HepG2 (cell line): ENCODE measurements around the gene KRTAP10-2. TPM values are rescaled to one million over a fixed set of nuclear protein-coding genes. Genes with fewer than 3 reads are reported as not detected.

Source experiments
- ELF1 ChIP-seq: sonication (generic); formaldehyde crosslinking; IDR thresholded peaks from 2 replicates; pipeline ENCODE4 v1.4.0; 2020; ENCODE audit warnings: missing genetic modification reagents
- NAIF1 ChIP-seq: sonication (generic); formaldehyde crosslinking; IDR thresholded peaks from 2 replicates; pipeline ENCODE4 v1.5.0; 2020; ENCODE audit warnings: mild to moderate bottlenecking, missing genetic modification reagents, borderline replicate concordance
- RNF2 ChIP-seq: fragments of 450-650 bp; conservative IDR thresholded peaks from 2 replicates; pipeline ENCODE4 v1.6.1; 2016; ENCODE audit warnings: low read depth
- SPEN ChIP-seq: sonication (generic); formaldehyde crosslinking; IDR thresholded peaks from 2 replicates; pipeline ENCODE4 v1.5.1; 2020; ENCODE audit warnings: low read depth, mild to moderate bottlenecking, missing genetic modification reagents
- TEAD3 ChIP-seq: optimal IDR thresholded peaks from 2 replicates; pipeline ENCODE3; 2016; ENCODE audit warnings: borderline replicate concordance
- ZKSCAN5 ChIP-seq: sonication (generic); formaldehyde crosslinking; IDR thresholded peaks from 2 replicates; pipeline ENCODE4 v1.5.1; 2020; ENCODE audit warnings: mild to moderate bottlenecking, missing genetic modification reagents
- ZNF143 ChIP-seq: sonication (generic); formaldehyde crosslinking; IDR thresholded peaks from 2 replicates; pipeline ENCODE4 v1.4.0; 2020; ENCODE audit warnings: missing genetic modification reagents
- ZNF30 ChIP-seq: sonication (generic); formaldehyde crosslinking; IDR thresholded peaks from 2 replicates; pipeline ENCODE4 v1.5.0; 2020; ENCODE audit warnings: mild to moderate bottlenecking, missing genetic modification reagents
- ZNF678 ChIP-seq: sonication (generic); formaldehyde crosslinking; IDR thresholded peaks from 2 replicates; pipeline ENCODE4 v1.4.0; 2020; ENCODE audit warnings: mild to moderate bottlenecking, missing genetic modification reagents
- ZNF687 ChIP-seq: sonication (generic); formaldehyde crosslinking; IDR thresholded peaks from 2 replicates; pipeline ENCODE4 v1.5.1; 2020; ENCODE audit warnings: mild to moderate bottlenecking, missing genetic modification reagents, moderate library complexity
- polyA plus RNA-seq, 8 experiments: library from polyadenylated mRNA; depleted of rRNA in 3 of 8; stranded (reverse) in 7 of 8; unstranded in 1 of 8; fragments of >200 nt; fragmentation: Illumina TruSeq in 4 of 8; extraction: Trizol in 4 of 8; gene quantifications; 2 replicates each; pipeline versions ENCODE4 v1.2.1 to v1.2.3, GENCODE V29; 2011 to 2016; ENCODE audit warnings: low read depth in 4 of 8, missing spikeins in 1 of 8, mixed read lengths in 1 of 8; ENCODE audit not compliant: insufficient read depth in 1 of 8
- total RNA-seq, 5 experiments: library from RNA; depleted of rRNA; stranded (reverse); fragments of >200 nt; fragmentation: Illumina TruSeq; extraction: Trizol; gene quantifications; 2 replicates each; pipeline ENCODE4 v1.2.3, GENCODE V29; 2016; ENCODE audit warnings: low read depth in 1 of 5
- TF ChIP-seq, protein P1 (sequence below): sonication (generic); formaldehyde crosslinking; IDR thresholded peaks from 2 replicates; pipeline ENCODE4 v1.5.1; 2020; ENCODE audit warnings: missing genetic modification reagents, mild to moderate bottlenecking, borderline replicate concordance
- TF ChIP-seq, protein P2 (sequence below): sonication (generic); formaldehyde crosslinking; IDR thresholded peaks from 2 replicates; pipeline ENCODE4 v1.4.0; 2020; ENCODE audit warnings: mild to moderate bottlenecking, missing genetic modification reagents
- TF ChIP-seq, protein P3 (sequence below): sonication (generic); formaldehyde crosslinking; IDR thresholded peaks from 2 replicates; pipeline ENCODE4 v1.4.0; 2020; ENCODE audit warnings: missing genetic modification reagents, borderline replicate concordance

The KRTAP10-2 gene
- total and polyA plus RNA-seq, 2 of the 13 experiments (the other 11 are each of a cell fraction or from before 2014, with no cell fraction given), result not detected

- TF ChIP-seq ZNF687 (CRISPR knock-in tag) (peak; percentile 80), ZNF143 (CRISPR knock-in tag) (no peak), ELF1 (CRISPR knock-in tag) (peak; percentile 35; the same call in 1 of the 2 replicates), ZKSCAN5 (CRISPR knock-in tag) (no peak), TEAD3 (CRISPR knock-in tag) (peak; percentile 44), ZNF678 (no peak), ZNF30 (CRISPR knock-in tag) (no peak), RNF2 (peak; percentile 55; the same call in 1 of the 2 replicates), NAIF1 (CRISPR knock-in tag) (no peak), SPEN (peak; percentile 77)
- TF ChIP-seq, protein P1, sequence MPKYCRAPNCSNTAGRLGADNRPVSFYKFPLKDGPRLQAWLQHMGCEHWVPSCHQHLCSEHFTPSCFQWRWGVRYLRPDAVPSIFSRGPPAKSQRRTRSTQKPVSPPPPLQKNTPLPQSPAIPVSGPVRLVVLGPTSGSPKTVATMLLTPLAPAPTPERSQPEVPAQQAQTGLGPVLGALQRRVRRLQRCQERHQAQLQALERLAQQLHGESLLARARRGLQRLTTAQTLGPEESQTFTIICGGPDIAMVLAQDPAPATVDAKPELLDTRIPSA, result no peak
- TF ChIP-seq, protein P2, sequence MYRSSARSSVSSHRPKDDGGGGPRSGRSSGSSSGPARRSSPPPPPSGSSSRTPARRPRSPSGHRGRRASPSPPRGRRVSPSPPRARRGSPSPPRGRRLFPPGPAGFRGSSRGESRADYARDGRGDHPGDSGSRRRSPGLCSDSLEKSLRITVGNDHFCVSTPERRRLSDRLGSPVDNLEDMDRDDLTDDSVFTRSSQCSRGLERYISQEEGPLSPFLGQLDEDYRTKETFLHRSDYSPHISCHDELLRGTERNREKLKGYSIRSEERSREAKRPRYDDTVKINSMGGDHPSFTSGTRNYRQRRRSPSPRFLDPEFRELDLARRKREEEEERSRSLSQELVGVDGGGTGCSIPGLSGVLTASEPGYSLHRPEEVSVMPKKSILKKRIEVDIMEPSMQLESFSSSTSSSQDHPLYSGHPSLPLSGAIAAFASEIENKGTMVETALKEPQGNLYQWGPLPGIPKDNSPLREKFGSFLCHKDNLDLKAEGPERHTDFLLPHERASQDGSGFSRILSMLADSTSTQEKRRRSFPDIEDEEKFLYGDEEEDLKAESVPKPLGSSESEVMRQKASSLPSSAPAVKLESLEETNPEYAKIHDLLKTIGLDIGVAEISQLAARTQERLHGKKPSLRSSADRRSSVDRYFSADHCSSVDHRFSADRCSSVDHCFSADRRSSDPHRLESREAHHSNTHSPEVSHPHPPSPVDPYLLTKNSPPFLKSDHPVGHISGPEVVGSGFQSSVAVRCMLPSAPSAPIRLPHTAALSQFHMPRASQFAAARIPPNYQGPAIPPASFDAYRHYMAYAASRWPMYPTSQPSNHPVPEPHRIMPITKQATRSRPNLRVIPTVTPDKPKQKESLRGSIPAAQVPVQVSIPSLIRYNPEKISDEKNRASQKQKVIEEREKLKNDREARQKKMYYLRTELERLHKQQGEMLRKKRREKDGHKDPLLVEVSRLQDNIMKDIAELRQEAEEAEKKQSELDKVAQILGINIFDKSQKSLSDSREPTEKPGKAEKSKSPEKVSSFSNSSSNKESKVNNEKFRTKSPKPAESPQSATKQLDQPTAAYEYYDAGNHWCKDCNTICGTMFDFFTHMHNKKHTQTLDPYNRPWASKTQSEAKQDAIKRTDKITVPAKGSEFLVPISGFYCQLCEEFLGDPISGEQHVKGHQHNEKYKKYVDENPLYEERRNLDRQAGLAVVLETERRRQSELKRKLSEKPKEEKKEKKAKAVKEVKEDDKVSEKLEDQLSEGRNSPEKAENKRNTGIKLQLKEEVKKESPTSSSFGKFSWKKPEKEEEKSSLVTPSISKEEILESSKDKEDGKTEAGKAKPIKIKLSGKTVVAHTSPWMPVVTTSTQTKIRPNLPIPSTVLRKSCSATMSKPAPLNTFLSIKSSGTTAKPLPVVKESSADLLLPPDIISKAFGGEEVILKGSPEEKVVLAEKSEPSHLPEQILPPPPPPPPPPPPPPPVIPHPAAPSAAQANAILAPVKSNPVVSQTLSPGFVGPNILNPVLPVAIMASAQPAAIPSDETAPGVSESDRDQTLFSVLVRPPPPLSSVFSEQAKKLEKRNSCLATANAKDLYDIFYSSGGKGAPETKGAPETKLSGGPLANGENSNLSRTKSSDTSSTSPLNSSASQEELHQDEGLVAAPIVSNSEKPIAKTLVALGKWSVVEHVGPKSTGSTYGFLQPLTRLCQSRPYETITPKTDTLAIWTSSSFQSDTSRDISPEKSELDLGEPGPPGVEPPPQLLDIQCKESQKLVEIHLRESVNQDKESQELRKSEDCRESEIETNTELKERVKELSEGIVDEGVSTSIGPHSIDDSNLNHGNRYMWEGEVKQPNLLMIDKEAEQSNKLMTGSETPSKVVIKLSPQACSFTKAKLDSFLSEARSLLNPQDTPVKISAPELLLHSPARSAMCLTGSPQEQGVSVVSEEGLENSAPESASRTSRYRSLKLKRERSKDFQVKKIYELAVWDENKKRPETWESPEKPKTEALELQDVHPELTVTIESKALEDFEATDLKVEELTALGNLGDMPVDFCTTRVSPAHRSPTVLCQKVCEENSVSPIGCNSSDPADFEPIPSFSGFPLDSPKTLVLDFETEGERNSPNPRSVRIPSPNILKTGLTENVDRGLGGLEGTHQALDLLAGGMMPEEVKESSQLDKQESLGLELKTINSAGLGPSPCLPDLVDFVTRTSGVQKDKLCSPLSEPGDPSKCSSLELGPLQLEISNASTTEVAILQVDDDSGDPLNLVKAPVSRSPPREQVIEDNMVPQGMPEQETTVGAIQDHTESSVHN (CRISPR knock-in tag), result 0 out of 2 replicates have a peak, but pooled peaks have one; percentile 61
- TF ChIP-seq, protein P3, sequence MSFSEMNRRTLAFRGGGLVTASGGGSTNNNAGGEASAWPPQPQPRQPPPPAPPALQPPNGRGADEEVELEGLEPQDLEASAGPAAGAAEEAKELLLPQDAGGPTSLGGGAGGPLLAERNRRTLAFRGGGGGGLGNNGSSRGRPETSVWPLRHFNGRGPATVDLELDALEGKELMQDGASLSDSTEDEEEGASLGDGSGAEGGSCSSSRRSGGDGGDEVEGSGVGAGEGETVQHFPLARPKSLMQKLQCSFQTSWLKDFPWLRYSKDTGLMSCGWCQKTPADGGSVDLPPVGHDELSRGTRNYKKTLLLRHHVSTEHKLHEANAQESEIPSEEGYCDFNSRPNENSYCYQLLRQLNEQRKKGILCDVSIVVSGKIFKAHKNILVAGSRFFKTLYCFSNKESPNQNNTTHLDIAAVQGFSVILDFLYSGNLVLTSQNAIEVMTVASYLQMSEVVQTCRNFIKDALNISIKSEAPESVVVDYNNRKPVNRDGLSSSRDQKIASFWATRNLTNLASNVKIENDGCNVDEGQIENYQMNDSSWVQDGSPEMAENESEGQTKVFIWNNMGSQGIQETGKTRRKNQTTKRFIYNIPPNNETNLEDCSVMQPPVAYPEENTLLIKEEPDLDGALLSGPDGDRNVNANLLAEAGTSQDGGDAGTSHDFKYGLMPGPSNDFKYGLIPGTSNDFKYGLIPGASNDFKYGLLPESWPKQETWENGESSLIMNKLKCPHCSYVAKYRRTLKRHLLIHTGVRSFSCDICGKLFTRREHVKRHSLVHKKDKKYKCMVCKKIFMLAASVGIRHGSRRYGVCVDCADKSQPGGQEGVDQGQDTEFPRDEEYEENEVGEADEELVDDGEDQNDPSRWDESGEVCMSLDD (CRISPR knock-in tag), result no peak
These were observed 34.0 kb downstream of the KRTAP10-2 start (continued) for GRCh38 chr21:44517175-44517899.
